ENCODE measurements around the gene TOX2.

- TF ChIP-seq CTCF (IDR thresholded peaks at IDR 0.05; ENCODE audit: insufficient read depth, low read depth, low read length) = no peak
- no peak for TF ChIP-seq EZH2 (IDR thresholded peaks at IDR 0.05; ENCODE audit: insufficient read depth, low read length)
Measured at GRCh38 chr20:43936104-43936770, 21.6 kb downstream of the TOX2 start.
